RPMI7951 (cell line): ENCODE measurements around the gene PAX5. TPM values are rescaled to one million over a fixed set of nuclear protein-coding genes. Genes with fewer than 3 reads are reported as not detected.

ENCODE experiments used
- DNase-seq: peaks from one replicate; pipeline ENCODE4 v3.0.0-alpha.2; 2012; ENCODE audit warnings: low read depth
- total RNA-seq: library from RNA; depleted of rRNA; stranded (reverse); fragments of >200 nt; shearing (Covaris generic); gene quantifications from 2 replicates; pipeline ENCODE4 v1.2.3, GENCODE V29; 2014

The PAX5 gene
- total RNA-seq, 1 experiment from 2014 or later: not detected

GRCh38 chr9:36862206-36863145 lies 171.6 kb downstream of the PAX5 start:
- peak; percentile 34 for DNase-seq

- DNase-seq: no peak
These were observed 172.4 kb downstream of the PAX5 start for GRCh38 chr9:36861528-36862205.

GRCh38 chr9:36858805-36859375 lies 175.2 kb downstream of the PAX5 start:
- no peak for DNase-seq

GRCh38 chr9:36855448-36856315 lies 178.4 kb downstream of the PAX5 start:
- peak; percentile 33 for DNase-seq

- DNase-seq: no peak
These were observed 179.3 kb downstream of the PAX5 start for GRCh38 chr9:36854751-36855150.

- no peak for DNase-seq
These were observed 180.0 kb downstream of the PAX5 start for GRCh38 chr9:36854034-36854433.

GRCh38 chr9:36853233-36853632 lies 180.8 kb downstream of the PAX5 start:
- DNase-seq: no peak

GRCh38 chr9:36849943-36850342 lies 184.1 kb downstream of the PAX5 start:
- DNase-seq: no peak

- no peak for DNase-seq
These were observed 185.1 kb downstream of the PAX5 start for GRCh38 chr9:36848946-36849345.

- no peak for DNase-seq
These were observed 186.0 kb downstream of the PAX5 start for GRCh38 chr9:36847781-36848673.

- DNase-seq: no peak
These were observed 187.4 kb downstream of the PAX5 start for GRCh38 chr9:36846621-36847020.

- DNase-seq: no peak
These were observed 188.2 kb downstream of the PAX5 start for GRCh38 chr9:36845844-36846243.

GRCh38 chr9:36844961-36845360 lies 189.1 kb downstream of the PAX5 start:
- no peak for DNase-seq

- no peak for DNase-seq
These were observed 190.1 kb downstream of the PAX5 start for GRCh38 chr9:36843964-36844363.

GRCh38 chr9:36842560-36843530 lies 191.2 kb downstream of the PAX5 start:
- DNase-seq: peak; percentile 62

GRCh38 chr9:36840898-36841536 lies 193.1 kb downstream of the PAX5 start:
- DNase-seq: no peak

- DNase-seq: no peak
These were observed 194.8 kb downstream of the PAX5 start for GRCh38 chr9:36839131-36839885.
